NB4 (cell line): Measurements from ENCODE around the gene TNS2.

ENCODE experiments used
- MYC ChIP-seq: IDR thresholded peaks from 2 replicates; pipeline ENCODE4 v1.6.1; 2011; ENCODE audit warnings: low read depth, low read length
- POLR2A ChIP-seq: IDR thresholded peaks from 2 replicates; pipeline ENCODE4 v1.6.1; 2011; ENCODE audit warnings: mild to moderate bottlenecking; ENCODE audit not compliant: insufficient read length; ENCODE audit errors: extremely low read depth
- TF ChIP-seq, protein P1 (sequence below): IDR thresholded peaks from one replicate; pipeline ENCODE4 v1.5.1; 2012; ENCODE audit warnings: low read depth, low read length
- TF ChIP-seq, protein P2 (sequence below): IDR thresholded peaks from 2 replicates; pipeline ENCODE4 v1.6.1; 2011; ENCODE audit warnings: low read depth, low read length

DNA sequence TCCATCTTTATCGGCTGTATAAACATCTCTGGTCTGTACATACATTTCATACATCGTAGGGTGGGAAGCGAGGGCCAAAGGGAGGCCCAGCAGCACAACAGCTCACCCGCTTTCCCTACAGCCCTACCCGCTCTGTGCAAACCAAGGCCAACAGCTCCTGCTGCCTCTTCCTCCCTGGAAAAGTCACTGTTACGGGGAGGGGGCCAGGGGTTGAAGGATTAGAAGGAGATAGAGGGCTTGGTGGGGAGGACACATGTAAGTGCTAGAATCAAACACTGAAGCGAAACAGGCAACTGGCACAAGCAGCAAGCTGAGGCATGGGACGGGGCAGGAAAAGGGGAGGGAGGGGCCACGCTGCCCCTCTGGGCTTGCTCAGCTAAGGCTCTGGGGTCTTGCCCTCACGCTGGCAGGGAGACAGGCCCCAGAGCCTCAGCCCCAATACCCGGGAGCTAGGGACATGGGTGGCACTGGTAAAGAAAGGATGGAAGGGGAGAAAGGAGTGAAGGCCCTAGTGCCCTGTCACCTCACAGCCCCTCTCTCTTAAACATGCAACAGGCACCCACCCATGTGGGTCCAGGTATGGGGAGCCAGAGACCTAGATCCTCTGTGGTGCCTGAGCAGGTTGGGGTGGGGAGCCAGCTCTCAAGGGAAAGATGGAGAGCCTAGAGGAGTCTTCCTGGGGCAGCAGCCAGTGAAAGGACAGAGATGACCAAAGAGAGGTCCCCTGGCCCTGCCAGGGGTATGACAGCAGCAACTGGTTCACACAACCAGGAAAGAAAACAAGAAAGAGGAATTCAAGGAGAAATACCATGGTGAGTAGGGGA, 15.0 kb downstream of the TNS2 start:
- TF ChIP-seq, protein P1, sequence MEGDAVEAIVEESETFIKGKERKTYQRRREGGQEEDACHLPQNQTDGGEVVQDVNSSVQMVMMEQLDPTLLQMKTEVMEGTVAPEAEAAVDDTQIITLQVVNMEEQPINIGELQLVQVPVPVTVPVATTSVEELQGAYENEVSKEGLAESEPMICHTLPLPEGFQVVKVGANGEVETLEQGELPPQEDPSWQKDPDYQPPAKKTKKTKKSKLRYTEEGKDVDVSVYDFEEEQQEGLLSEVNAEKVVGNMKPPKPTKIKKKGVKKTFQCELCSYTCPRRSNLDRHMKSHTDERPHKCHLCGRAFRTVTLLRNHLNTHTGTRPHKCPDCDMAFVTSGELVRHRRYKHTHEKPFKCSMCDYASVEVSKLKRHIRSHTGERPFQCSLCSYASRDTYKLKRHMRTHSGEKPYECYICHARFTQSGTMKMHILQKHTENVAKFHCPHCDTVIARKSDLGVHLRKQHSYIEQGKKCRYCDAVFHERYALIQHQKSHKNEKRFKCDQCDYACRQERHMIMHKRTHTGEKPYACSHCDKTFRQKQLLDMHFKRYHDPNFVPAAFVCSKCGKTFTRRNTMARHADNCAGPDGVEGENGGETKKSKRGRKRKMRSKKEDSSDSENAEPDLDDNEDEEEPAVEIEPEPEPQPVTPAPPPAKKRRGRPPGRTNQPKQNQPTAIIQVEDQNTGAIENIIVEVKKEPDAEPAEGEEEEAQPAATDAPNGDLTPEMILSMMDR, result no peak
- TF ChIP-seq, protein P2, sequence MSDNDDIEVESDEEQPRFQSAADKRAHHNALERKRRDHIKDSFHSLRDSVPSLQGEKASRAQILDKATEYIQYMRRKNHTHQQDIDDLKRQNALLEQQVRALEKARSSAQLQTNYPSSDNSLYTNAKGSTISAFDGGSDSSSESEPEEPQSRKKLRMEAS, result no peak
- TF ChIP-seq POLR2A, result no peak
- no peak for TF ChIP-seq MYC
